Measurements from ENCODE around the gene EXOC4. TPM values are rescaled to one million over a fixed set of nuclear protein-coding genes. Genes with fewer than 3 reads are reported as not detected.

EXOC4 gene
- total RNA-seq, 4 donors from 2014 or later: 52.4 to 82.2 (median 67.0) TPM

- 75 to 81% methylated on average over 9 of the region's 9 CpGs for WGBS, 2 donors
- TF ChIP-seq CTCF (IDR thresholded peaks at IDR 0.05) (no peak), POLR2A (IDR thresholded peaks at IDR 0.05) (no peak)
- intact Hi-C loops (cut with DNase I; ENCODE audit: low total_unique reads): no loop called here
- H3K4me3 ChIP-seq (ENCODE audit: low read depth, poor library complexity, severe bottlenecking): no peak overlapping the region
- DNase-seq (ENCODE audit: low spot score in 2 of 2): no peak
These were observed 681.5 kb downstream of the EXOC4 start for GRCh38 chr7:133934262-133934976.

GRCh38 chr7:133934977-133935330, 682.1 kb downstream of the EXOC4 start:
- intact Hi-C loops (cut with DNase I; ENCODE audit: low total_unique reads): no loop called here
- no peak for TF ChIP-seq POLR2A (IDR thresholded peaks at IDR 0.05)
- no peak for TF ChIP-seq CTCF (IDR thresholded peaks at IDR 0.05)
- WGBS, 2 donors: 70 to 85% methylated on average over 2 of the region's 2 CpGs

GRCh38 chr7:133936074-133936473, 683.2 kb downstream of the EXOC4 start:
- WGBS, 2 donors: 75% methylated on average over 7 of the region's 7 CpGs
- no peak for DNase-seq (ENCODE audit: low spot score in 2 of 2)
- intact Hi-C loops (cut with DNase I; ENCODE audit: low total_unique reads): no loop called here
- TF ChIP-seq POLR2A (IDR thresholded peaks at IDR 0.05): no peak
- no peak for TF ChIP-seq CTCF (IDR thresholded peaks at IDR 0.05)
- H3K4me3 ChIP-seq (ENCODE audit: low read depth, poor library complexity, severe bottlenecking): no peak overlapping the region

More at GRCh38 chr7:133934977-133935330, 682.1 kb downstream of the EXOC4 start:
- H3K4me3 ChIP-seq (ENCODE audit: low read depth, poor library complexity, severe bottlenecking): no peak overlapping the region
- DNase-seq (ENCODE audit: low spot score in 2 of 2): no peak

GRCh38 chr7:133937786-133938185, 684.9 kb downstream of the EXOC4 start:
- no peak for TF ChIP-seq POLR2A (IDR thresholded peaks at IDR 0.05)
- TF ChIP-seq CTCF (IDR thresholded peaks at IDR 0.05): no peak
- no peak overlapping the region for H3K4me3 ChIP-seq (ENCODE audit: low read depth, poor library complexity, severe bottlenecking)
- 92 to 95% methylated on average over 6 of the region's 6 CpGs for WGBS, 2 donors
- intact Hi-C loops (cut with DNase I; ENCODE audit: low total_unique reads): no loop called here
- DNase-seq (ENCODE audit: low spot score in 2 of 2): no peak

GRCh38 chr7:133940368-133940767, 687.5 kb downstream of the EXOC4 start:
- no peak overlapping the region for H3K4me3 ChIP-seq (ENCODE audit: low read depth, poor library complexity, severe bottlenecking)
- TF ChIP-seq CTCF (IDR thresholded peaks at IDR 0.05) (no peak), POLR2A (IDR thresholded peaks at IDR 0.05) (no peak)
- WGBS, 2 donors: 86 to 88% methylated on average over 1 of the region's 1 CpG
- intact Hi-C loops (cut with DNase I; ENCODE audit: low total_unique reads): no loop called here
- DNase-seq (ENCODE audit: low spot score in 2 of 2): no peak

GRCh38 chr7:133941496-133941895, 688.6 kb downstream of the EXOC4 start:
- TF ChIP-seq CTCF (IDR thresholded peaks at IDR 0.05) (no peak), POLR2A (IDR thresholded peaks at IDR 0.05) (no peak)
- DNase-seq (ENCODE audit: low spot score in 2 of 2): no peak
- intact Hi-C loops (cut with DNase I; ENCODE audit: low total_unique reads): no loop called here
- WGBS, 2 donors: 53 to 58% methylated on average over 2 of the region's 2 CpGs
- H3K4me3 ChIP-seq (ENCODE audit: low read depth, poor library complexity, severe bottlenecking): no peak overlapping the region

Data from lower leg skin (tissue), 4 donors.